ENCODE measurements around the gene ARSG.

GRCh38 chr17:68378268-68379176 lies 87.2 kb downstream of the ARSG start:
- TF ChIP-seq, protein P1, sequence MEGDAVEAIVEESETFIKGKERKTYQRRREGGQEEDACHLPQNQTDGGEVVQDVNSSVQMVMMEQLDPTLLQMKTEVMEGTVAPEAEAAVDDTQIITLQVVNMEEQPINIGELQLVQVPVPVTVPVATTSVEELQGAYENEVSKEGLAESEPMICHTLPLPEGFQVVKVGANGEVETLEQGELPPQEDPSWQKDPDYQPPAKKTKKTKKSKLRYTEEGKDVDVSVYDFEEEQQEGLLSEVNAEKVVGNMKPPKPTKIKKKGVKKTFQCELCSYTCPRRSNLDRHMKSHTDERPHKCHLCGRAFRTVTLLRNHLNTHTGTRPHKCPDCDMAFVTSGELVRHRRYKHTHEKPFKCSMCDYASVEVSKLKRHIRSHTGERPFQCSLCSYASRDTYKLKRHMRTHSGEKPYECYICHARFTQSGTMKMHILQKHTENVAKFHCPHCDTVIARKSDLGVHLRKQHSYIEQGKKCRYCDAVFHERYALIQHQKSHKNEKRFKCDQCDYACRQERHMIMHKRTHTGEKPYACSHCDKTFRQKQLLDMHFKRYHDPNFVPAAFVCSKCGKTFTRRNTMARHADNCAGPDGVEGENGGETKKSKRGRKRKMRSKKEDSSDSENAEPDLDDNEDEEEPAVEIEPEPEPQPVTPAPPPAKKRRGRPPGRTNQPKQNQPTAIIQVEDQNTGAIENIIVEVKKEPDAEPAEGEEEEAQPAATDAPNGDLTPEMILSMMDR (conservative IDR thresholded peaks at IDR 0.05; ENCODE audit: low read length), result no peak
- TF ChIP-seq EZH2phosphoT487 (IDR thresholded peaks at IDR 0.05; ENCODE audit: borderline replicate concordance, low read depth, low read length), result no peak
